HFF-Myc (cell line): ENCODE data around the gene SORCS2.

ENCODE experiments used
- DNase-seq: peaks from one replicate; pipeline ENCODE4 v3.0.0-alpha.2; 2011; ENCODE audit warnings: low read depth; ENCODE audit errors: extremely low read depth
- H3K4me3 ChIP-seq: replicated peaks from 2 replicates; pipeline ENCODE4 v1.5.1; 2011; ENCODE audit warnings: low read depth, mild to moderate bottlenecking, control low read depth, low read length
- CTCF ChIP-seq: IDR thresholded peaks from 2 replicates; pipeline ENCODE4 v1.5.1; 2012; ENCODE audit warnings: mild to moderate bottlenecking, low read depth, low read length, control low read depth; ENCODE audit errors: missing control alignments

The SORCS2 gene

DNA sequence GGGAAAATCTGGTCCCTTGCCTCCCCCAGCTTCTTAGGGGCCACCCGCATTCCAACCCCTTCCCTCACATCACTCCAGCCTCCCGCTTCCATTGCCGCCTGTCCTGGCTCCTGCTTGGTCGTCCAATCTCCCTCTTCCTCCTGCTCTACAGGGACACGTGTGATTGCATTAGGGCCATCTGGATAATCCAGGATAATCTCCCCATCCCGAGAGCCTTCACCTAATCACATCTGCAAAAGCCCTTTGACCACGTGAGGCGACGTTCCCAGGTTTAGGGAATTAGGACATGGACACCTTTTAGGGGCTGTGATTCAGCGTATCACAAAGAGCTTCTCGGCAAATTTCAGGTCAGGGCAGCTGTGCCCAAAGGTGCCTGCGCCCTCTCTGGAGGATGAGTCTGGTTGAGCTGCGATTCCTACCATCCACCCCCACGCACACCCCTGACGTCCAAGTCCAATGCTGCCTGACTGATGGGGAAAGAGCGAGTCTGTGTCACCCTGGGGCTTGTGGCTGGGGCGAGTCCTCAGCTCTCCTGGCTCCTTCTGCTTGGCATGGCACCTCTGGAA is 137.8 kb downstream of the SORCS2 start:
- no peak overlapping the region for H3K4me3 ChIP-seq
- DNase-seq, result no peak
- TF ChIP-seq CTCF, result no peak

DNA sequence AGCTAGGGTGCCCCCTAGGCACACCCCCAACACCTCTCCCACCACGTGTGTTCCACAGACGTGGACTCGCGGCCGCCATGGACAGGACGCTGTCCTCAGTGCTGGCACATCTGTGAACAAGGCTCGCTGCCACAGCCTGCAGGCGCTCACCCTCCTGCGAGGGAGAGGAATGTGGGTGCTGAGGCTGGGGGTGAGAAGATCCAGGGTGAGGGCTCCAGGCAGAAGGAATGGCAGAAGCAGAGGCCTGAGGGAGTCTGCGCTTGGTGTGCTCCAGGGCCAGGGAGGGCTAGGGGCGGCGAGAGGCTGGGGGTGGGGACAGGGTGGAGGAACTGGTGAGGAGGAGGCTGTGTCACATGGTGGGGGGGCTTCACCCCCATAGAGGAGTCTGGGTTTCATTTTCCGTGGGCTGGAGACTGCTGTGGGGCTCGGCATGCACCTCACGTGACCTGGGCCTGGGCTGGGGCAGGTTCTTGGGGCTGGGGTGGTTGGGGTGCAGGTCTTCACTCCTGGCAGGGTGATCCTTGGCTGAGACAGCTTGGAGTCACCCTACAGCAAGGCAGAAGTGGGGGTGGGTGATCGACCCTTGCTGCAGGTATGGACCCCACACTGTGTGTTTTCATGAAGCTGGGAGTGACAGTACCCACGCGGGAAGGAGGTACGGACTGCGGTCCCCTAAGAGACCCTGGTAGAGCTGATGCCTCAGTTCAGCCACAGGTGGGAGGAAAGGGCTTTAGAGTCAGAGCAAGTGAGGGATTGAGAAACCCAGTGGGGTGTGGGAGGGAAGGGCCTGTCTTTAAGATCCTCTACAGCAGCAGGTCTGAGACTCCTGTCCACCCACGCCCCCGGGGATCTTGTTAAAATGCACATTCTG is 138.7 kb downstream of the SORCS2 start:
- H3K4me3 ChIP-seq, result no peak overlapping the region
- no peak for DNase-seq
- no peak for TF ChIP-seq CTCF

- DNase-seq, result no peak
- H3K4me3 ChIP-seq, result no peak overlapping the region
- TF ChIP-seq CTCF, result no peak
These were observed 139.3 kb downstream of the SORCS2 start for GRCh38 chr4:7331682-7332000.

- DNase-seq, result no peak
- no peak for TF ChIP-seq CTCF
- no peak overlapping the region for H3K4me3 ChIP-seq
These were observed 140.1 kb downstream of the SORCS2 start for GRCh38 chr4:7332216-7333023.

GRCh38 chr4:7333024-7333780 is 140.9 kb downstream of the SORCS2 start:
- TF ChIP-seq CTCF, result no peak
- no peak overlapping the region for H3K4me3 ChIP-seq
- DNase-seq, result no peak

DNA sequence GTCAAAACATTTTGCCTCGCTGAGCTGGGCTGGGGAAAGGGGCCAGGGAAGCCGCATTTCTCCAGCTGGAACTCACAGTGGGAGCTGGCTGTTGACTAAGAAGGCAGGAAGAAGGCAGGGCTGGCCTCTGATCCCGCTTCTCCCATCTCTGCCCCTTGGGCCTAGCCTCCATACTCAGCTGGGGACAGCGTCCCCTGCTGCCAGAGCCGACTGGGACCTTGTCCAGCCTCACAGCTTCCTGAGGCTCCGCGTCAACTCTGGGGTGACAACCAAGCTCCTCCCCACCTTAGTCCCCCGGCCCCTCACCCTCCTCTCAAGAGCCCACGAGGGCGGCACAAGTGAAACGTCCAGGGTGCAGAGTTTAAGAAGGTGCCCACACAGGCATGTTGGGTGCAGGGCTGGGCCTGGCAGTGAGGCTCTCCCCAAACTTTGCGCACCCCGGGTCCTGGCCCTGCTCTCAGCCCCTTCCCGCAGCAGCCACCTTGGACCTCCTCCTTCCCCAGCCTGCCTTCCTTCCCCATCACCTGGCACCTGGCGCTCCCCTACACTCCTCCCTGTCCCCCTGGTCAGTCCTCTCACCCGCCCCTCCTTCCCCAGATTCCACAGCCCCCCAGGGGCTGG is 141.6 kb downstream of the SORCS2 start:
- DNase-seq, result no peak
- H3K4me3 ChIP-seq, result no peak overlapping the region
- no peak for TF ChIP-seq CTCF
